Sigmoid colon (tissue), 4 donors: ENCODE data around the gene ANGPTL2.

ENCODE experiments used
- CTCF ChIP-seq, 4 experiments: fragments of 450-650 bp in 3 of 4; fragments of 200-600 bp in 1 of 4; IDR thresholded peaks; one replicate each; pipeline ENCODE4 v1.5.1; 2016 to 2019; ENCODE audit warnings: antibody characterized with exemption in 4 of 4, mild to moderate bottlenecking in 3 of 4, moderate library complexity in 2 of 4
- POLR2A ChIP-seq, 2 donors: fragments of 450-650 bp; IDR thresholded peaks; one replicate each; pipeline ENCODE4 v1.6.1; 2016; ENCODE audit warnings: antibody characterized with exemption in 2 of 2, mild to moderate bottlenecking in 2 of 2, moderate library complexity in 2 of 2
- POLR2AphosphoS5 ChIP-seq, 4 donors: sonication (generic); formaldehyde crosslinking; IDR thresholded peaks; one replicate each; pipeline ENCODE4 v1.6.1; 2017; ENCODE audit warnings: antibody characterized with exemption in 4 of 4

- TF ChIP-seq CTCF (IDR thresholded peaks at IDR 0.05) (no peak), POLR2A (IDR thresholded peaks at IDR 0.05) (no peak), POLR2AphosphoS5 (IDR thresholded peaks at IDR 0.05) (no peak)
Observed at GRCh38 chr9:127079446-127080140, 42.8 kb downstream of the ANGPTL2 start.
